Right ventricle myocardium superior (tissue), 1 donor: ENCODE results near the gene RAB44. TPM values are rescaled to one million over a fixed set of nuclear protein-coding genes. Genes with fewer than 3 reads are reported as not detected.

ENCODE experiments used
- ATAC-seq: fragments of 200-7000 bp; cut with Tn5 transposase; one replicate; pipeline ENCODE4 v1.9.1; 2020; ENCODE audit warnings: mild to moderate bottlenecking; ENCODE audit not compliant: poor library complexity
- DNase-seq: peaks from one replicate; pipeline ENCODE4 v3.0.0-alpha.2; 2020
- intact Hi-C: fragments of 100-400 bp; cut with DNase I; formaldehyde crosslinking; loops from one replicate; pipeline ENCODE4 v1.11.2; 2022
- total RNA-seq: library from RNA; stranded (reverse); fragmentation: NEBNext Ultra II Directional; extraction: Animal tissue kit (Norgen Biotek cat#: 25700); gene quantifications from one replicate; pipeline ENCODE4 v1.2.1, GENCODE V29; 2021
- donor health status: DM: no; HTN: yes; CAD: no; lungs with severe emphysema.

Gene RAB44
- total RNA-seq, 1 donor from 2014 or later, result not detected

DNA sequence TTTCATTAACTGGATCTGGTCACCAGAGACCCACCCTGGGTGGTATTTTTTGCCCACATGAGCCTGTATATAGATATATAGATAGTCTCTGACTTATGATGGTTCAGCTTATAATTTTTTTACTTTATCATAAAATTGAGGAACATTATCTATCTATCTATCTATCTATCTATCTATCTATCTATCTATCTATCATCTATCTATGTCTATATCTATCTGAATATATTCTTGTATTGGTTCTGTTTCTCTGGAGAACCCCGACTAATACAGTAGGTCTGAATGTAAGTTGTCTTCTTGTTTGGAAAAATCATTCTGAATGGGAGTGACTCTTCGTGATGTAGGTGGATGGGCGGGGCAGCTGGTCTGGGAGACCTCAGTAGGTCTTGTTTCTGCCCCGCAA lies 32.4 kb upstream of the RAB44 start:
- no peak for ATAC-seq
- intact Hi-C loops, result no loop called here
- DNase-seq, result no peak

DNA sequence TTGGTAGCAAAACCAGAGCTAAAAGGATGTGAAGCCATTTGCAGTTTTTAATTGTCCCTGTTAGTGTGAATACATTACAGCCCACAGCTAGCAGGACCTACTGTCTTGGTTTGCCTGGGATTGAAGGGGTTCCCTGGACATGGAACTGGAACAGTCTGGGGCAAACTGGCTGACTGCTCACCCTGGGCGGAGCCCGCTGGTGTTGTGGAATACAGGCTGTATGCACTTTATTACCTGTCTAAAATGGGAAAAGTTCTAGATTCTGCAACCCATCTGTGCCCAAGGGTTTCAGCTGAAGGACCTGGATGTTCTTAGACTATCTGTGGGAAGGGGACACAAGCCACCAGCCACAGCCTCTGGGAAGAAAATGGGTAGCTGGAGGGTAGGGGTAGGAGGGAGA lies 31.3 kb upstream of the RAB44 start:
- intact Hi-C loops, result no loop called here
- no peak for ATAC-seq
- no peak for DNase-seq

DNA sequence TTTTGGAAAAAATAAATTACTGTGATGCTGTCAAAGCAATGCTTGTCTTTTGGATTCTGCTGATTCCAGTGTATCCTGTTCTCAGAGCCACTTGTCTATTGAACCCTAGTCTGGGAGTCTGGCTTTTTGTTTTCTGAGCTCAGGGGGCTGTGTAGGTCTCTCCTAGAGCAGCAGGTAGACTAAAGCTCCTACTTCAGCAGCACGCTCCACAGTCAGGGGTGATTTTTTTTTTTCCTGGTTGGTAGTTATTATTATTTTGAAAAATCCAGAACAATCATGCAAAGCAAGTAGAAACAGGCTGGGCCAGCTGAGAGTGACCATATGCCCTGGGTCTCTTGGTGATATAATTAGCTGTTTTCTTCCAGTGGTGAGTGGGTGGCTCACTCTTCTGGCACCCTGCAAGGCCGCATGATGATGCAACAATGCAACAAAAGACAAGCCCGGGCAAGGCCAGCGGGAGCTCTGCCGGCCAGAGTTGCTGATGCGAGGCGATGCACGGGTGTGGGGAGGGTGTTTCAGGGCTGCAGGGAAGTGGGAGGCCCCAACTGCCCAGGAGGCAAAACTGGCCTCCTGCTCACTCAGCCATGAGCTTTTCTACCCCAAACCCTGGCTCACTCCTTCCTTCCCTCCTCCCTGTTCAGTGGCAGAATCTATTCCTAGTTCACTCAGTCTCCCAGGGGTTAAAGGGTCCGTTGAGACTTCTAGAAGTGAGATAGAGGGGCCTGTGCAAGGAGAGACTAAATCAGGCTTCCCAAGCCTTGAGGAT lies 30.6 kb upstream of the RAB44 start:
- ATAC-seq, result peak; percentile 91
- intact Hi-C loops, result no loop called here
- DNase-seq, result peak; percentile 89

DNA sequence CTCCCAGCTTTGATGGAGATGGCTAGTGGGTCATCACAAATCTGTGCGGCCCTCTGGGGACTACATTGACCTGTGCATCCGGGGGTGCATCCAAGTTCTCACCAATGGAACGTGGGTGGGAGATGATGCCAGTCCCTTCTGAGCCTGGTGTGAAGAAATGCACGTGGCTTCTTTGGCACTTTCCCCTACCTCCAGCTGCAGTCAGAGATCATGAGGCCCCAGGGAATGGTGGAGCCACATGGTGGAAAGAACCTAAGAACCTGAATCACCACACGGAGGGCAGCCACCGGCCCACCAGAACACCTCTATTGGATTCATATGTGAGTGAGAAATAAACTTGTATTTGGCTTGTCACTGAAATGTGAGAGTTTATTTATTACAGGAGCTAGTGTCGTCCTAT lies 29.0 kb upstream of the RAB44 start:
- ATAC-seq, result no peak
- DNase-seq, result no peak
- intact Hi-C loops, result no loop called here

DNA sequence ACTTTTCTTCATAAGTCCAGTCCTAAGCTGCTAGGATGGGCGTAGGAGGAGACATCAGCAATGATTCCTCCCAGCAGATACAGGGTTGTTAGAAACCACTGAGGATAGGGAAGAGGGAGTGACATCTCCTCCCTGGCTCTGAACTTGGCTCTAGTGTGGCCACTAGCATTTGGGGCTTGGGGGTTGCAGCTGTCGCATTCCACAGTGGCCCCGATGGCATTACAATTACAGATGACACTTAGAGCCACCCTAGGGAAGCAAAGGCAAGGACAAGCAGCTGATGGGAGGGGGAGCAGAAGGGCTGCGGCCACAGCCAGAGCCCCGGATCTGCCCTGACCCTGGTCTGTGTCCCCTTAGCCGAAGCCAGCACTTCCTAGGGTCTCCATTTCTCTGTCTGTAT lies 28.6 kb upstream of the RAB44 start:
- ATAC-seq, result no peak
- intact Hi-C loops, result no loop called here
- no peak for DNase-seq

DNA sequence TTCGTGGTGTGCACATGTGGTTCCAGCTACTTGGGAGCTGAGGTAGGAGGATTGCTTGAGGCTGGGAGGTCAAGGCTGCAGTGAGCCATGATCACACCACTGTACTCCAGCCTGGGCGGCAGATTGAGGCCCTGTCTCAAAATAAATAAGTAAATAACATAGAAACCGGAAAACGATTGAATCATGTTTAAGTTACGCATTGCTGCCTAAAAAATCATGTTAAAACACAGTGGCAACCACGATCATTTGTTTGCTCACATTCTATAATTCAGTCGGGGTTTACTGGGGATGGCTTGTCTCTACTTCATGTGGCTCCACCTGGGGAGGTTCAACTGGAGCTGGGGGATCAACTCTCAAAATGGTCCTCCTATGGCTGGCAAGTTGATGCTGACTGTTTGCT lies 27.4 kb upstream of the RAB44 start:
- ATAC-seq (no peak), DNase-seq (no peak)
- intact Hi-C loops, result no loop called here

DNA sequence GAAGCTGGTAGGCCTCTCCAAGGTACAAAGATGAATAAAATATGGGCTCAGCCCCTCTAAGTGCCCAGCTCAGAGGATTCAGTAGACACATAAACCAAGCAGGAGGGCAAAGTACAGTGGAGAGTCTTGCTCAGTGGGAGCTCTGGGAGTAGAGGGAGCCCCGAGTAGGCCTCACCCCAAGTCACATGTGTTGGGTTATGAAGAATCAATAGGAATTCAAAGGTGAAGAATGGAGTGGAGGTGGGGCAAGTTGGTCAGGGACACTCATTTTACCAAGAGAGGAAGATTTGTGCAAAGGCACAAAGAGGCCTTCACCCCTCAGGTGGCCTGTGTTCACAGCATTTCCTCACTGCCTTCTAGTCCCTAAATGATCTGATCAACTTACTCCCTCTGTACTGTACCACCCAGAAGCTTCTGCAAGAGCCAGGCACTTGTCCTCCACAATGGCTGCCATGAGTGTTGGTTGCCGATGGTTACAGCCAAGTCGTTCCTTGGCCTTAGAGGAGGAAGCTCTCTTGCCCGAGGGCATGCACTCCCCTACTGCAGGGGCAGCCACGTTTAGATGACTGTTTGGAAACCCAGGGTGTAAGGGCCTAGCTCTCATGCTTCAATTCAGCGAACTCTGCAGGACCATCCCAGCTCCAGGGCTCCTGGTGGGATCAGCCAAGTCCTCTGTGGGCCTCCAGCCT lies 25.8 kb upstream of the RAB44 start:
- DNase-seq (no peak), ATAC-seq (no peak)
- intact Hi-C loops, result no loop called here

DNA sequence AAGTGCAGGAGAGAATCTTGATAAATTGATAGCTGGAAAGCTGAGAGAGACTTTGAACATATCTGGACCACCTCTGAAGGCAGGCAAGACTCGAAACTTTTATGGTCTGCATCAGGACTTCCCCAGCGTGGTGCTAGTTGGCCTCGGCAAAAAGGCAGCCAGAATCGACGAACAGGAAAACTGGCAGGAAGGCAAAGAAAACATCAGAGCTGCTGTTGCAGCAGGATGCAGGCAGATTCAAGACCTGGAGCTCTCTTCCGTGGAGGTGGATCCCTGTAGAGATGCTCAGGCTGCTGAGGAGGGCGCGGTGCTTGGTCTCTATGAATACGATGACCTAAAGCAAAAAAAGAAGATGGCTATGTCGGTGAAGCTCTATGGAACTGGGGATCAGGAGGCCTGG lies 23.7 kb upstream of the RAB44 start:
- intact Hi-C loops, result no loop called here
- ATAC-seq, result no peak

DNA sequence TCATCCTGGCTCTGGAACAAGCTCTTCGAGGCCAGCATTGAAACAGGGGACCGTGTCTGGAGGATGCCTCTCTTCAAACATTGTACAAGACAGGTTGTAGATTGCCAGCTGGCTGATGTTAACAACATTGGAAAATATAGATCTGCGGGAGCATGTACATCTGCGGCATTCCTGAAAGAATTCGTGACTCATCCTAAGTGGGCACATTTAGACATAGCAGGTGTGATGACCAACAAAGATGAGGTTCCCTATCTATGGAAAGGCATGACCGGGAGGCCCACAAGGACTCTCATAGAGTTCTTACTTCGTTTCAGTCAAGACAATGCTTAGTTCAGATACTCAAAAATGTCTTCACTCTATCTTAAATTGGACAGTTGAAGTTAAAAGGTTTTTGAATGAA lies 22.7 kb upstream of the RAB44 start:
- DNase-seq (no peak), ATAC-seq (no peak)
- intact Hi-C loops, result loop anchor here (5.0 kb wide), 1 partner anchor 43 kb away; no protein-coding TSS in a partner anchor

More for the DNA sequence above, 23.7 kb upstream of the RAB44 start:
- no peak for DNase-seq

DNA sequence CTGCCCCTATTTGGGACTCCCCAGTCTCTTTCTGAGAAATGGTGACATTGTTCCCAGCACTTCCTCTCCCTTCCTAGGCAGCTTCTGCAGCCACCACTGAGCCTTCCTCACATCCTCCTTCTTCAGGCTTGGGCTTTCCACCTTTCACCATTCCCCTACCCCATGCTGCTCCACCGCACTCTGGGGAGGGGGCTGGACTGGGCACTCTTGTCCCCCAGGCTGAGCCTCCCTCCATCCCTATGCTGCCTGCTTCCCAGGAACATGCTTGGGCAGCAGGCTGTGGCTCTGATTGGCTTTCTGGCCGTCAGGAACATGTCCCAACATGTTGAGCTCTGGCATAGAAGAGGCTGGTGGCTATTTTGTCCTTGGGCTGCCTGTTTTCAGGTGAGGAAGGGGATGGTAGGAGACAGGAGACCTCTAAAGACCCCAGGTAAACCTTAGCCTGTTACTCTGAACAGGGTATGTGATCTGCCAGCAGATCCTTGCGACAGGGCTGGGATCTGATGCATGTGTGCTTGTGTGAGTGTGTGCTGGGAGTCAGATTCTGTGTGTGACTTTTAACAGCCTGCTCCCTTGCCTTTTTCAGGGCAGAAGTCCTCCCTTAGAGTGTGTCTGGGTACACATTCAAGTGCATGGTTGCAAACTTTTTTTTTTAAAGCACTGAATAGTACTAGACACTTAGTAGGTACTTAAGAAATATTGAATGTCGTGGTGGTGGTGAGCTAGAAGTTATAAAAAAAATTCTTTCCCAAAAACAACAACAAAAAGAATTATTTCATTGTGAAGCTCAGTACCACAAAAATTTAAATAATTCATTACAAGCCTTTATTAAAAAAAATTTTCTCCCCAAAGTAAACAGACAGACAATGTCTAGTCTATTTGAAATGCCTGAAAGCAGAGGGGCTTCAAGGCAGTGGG lies 21.2 kb upstream of the RAB44 start:
- DNase-seq (no peak), ATAC-seq (no peak)
- intact Hi-C loops, result loop anchor here (5.0 kb wide), 1 partner anchor 44 kb away; no protein-coding TSS in a partner anchor

DNA sequence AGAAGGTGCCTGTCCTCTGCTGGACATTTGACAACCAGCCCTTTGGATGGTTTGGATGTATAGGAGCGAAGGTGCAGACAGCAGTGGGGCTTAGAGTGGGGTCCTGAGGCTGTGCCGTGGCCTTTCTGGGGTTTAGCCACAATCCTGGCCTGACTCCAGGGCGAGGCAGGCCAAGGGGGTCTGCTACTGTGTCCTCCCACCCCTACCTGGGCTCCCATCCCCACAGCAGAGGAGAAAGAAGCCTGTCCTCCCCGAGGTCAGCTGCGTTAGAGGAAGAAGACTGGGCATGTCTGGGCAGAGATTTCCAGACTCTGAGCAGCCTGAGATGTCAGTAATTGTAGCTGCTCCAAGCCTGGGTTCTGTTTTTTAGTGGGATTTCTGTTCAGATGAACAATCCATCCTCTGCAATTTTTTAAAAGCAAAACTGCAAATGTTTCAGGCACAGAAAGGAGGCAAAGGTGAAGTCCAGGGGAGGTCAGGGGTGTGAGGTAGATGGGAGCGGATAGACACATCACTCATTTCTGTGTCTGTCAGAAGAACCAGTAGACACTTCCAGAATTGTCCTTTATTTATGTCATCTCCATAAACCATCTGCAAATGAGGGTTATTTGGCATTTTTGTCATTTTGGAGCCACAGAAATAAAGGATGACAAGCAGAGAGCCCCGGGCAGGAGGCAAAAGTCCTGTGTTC lies 20.4 kb upstream of the RAB44 start:
- intact Hi-C loops, result loop anchor here (5.0 kb wide), 1 partner anchor 45 kb away; no protein-coding TSS in a partner anchor
- ATAC-seq (no peak), DNase-seq (no peak)

DNA sequence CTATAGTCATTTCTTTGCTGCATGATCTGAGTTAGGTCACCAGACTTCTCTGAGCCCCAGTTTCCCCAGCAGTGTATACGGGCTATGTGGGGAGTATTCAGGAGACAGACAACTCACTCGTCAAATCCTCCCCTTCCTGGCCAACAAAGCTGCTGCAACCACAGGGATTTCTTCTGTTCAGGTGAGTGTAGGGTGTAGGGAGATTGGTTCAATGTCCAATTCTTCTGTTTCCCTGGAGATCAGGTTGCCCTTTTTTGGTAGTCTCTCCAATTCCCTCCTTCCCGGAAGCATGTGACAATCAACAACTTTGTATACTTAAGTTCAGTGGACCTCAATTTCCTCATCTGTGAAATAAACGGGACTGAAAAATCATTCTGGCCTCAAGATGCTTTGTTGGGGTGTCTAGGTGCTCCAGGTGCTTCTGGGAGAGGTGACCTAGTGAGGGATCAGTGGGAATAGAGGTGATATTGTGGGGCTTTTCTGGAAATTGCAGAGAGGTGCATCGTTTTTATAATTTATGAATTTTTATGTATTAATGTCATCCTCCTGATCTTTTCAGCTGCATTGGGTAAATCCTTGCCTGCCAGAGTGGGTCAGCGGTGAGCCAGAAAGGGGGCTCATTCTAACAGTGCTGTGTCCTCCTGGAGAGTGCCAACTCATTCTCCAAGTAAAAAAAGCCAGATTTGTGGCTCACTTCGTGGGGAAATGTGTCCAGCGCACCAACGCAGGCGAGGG lies 19.7 kb upstream of the RAB44 start:
- DNase-seq, result no peak
- no peak for ATAC-seq
- intact Hi-C loops, result loop anchor here (5.0 kb wide), 1 partner anchor 46 kb away; no protein-coding TSS in a partner anchor

DNA sequence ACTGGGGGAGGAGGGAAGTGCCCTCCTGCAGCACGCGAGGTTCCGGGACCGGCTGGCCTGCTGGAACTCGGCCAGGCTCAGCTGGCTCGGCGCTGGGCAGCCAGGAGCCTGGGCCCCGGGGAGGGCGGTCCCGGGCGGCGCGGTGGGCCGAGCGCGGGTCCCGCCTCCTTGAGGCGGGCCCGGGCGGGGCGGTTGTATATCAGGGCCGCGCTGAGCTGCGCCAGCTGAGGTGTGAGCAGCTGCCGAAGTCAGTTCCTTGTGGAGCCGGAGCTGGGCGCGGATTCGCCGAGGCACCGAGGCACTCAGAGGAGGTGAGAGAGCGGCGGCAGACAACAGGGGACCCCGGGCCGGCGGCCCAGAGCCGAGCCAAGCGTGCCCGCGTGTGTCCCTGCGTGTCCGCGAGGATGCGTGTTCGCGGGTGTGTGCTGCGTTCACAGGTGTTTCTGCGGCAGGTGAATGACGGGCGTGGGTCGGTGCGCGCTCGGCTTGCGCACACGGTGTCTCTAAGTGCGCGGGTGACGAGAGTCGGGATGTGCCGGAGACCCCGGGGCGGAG lies 19.1 kb upstream of the RAB44 start, which contains the start of gene CDKN1A:
CDKN1A (plus strand) TSS at position 227 of the 555 bp plus-strand sequence. CDS start 5,388 bp downstream, outside the sequence.
- ATAC-seq (peak; percentile 84), DNase-seq (peak; percentile 95)
- intact Hi-C loops, result loop anchor here (5.0 kb wide), 1 partner anchor 46 kb away; no protein-coding TSS in a partner anchor

DNA sequence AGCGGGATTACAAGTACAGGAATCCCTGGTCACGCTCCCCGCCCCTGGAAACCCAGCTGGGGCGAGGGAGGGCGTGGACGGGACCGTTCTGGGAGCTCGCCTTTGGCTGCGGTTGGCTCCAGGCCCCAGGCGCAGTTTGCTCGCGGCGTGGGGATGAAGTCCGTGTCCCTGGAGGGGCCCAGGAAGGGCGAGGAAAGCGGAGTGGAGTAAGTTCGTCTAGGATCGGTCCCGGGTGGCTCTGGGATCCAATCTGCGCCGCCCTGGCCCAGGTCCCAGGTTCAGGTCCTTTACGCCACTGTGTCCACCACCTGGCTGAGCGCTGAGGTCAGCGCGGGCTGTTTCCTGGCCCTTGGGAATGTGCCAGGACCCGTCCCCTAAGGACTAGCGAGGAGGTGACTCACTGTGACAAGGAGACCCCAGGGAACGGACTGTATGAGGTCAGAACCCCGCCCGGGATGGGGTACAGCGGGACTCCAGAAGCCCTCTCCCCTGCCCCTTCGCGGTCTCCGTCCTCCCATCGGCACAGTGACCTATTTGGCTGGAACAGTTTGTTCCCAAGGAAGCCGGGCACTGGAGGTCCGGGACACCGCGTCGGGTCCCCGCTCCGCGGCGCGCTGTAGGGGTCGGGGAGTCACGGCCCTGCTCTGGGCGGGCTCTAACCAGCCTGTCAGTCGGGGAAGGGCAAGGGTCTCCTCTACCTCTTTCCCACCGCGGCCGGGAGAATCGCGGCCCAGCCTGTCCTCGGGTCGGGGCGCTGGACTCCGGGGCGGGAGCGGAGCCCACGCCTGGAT lies 18.4 kb upstream of the RAB44 start:
- DNase-seq (peak; percentile 82), ATAC-seq (peak; percentile 50)
- intact Hi-C loops, result loop anchor here (5.0 kb wide), 1 partner anchor 47 kb away; no protein-coding TSS in a partner anchor

DNA sequence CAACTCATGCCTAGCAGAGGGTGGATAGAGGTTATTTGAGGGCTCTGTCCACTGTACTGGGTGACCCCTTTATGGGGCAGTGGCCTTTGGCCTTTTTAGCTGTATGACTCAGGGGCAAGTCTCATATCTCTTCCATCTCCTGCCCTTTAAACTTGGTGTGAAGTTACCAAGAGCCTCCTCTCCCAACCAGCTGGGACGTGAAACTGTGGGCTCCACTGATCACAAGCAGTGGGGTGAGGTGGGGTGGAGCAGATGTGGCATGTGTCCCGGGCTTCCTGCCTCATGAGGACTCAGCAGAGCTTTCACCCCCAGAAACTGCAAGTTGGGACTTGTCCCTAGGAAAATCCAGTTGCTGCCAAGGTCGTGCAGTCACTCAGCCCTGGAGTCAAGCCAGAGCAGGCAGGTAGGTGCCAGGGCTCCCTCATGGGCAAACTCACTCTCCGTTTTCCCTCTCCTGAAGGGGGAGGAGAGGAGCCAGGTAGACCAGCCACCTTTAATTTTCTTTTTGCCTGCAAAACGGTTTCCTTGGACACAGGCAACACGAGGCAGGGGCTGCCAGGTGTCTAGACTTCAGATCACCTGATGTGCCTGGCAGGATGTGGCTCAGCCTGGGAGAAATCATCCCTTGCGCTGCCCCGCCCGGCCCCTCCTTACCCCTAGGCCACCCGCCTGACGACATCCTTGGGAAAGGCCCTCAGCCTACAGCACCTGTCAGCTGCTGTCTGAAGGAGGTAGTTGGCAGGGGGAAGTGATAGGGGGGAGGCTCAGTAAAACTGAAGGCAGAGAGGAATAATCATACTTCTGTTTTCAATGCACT lies 15.1 kb upstream of the RAB44 start:
- intact Hi-C loops, result no loop called here
- DNase-seq (peak; percentile 71), ATAC-seq (no peak)

DNA sequence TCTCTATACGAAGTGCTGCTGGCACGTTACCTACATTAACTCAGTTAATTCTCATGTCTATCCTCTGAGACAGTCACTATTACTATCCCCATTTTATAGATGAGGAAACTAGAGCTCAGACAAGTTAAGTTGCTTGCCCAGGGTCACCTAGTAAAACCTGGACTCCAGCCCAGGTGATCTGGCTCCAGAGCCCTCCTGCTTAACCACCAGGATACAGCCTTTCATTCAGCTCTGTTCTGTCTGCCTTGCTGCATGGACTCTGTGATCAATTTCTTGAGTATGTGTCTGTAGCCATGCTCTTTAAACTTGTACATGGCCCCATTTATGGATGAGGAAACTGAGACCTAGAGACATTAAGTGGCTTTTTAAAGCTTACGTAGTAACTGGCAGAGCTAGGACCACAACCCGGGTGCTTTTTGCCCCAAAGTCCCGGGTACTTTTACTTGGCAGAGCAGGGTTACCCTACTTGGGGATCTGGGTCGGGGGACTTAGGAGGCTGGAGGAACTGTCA lies 14.4 kb upstream of the RAB44 start:
- DNase-seq (no peak), ATAC-seq (no peak)
- intact Hi-C loops, result no loop called here
